Esophagus squamous epithelium (tissue), 4 donors: ENCODE data around the gene CCDC121.

Experiments
- POLR2A ChIP-seq, 4 donors: fragments of 450-650 bp; IDR thresholded peaks; one replicate each; pipeline ENCODE4 v1.6.1; 2017; ENCODE audit warnings: antibody characterized with exemption in 4 of 4, mild to moderate bottlenecking in 4 of 4, moderate library complexity in 3 of 4
- TF ChIP-seq, protein P1 (sequence below), 6 experiments: fragments of 450-650 bp in 4 of 6; fragments of 200-600 bp in 2 of 6; sonication (generic) in 2 of 6; IDR thresholded peaks; one replicate each; pipeline ENCODE4 v1.5.1; 2016 to 2019; ENCODE audit warnings: antibody characterized with exemption in 6 of 6, mild to moderate bottlenecking in 4 of 6, moderate library complexity in 4 of 6

DNA sequence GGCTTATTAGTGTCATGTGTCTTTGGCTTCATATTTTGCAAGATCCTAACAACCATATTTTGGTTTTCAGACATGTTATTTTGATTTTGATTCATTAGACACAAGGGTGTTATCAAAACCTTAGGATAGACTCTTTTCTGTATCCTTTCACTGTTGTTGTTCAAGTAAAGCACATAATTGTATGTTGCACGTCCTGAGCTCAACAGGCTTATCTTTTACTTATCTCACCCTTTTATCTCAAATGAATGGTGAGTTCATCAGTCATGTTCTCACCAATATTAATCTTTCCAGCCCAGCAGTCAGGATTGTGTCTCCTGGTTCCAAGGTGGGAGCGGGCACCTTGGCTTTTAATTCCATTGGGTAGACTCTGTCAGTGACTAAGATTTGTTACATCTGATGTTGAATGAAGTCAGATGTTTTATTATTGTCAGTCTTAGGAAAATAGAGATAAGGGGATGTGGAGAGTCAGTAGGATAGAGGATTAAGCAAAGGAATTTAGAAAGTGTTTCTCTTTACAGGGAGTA is 12.0 kb upstream of the CCDC121 start:
- TF ChIP-seq, protein P1, sequence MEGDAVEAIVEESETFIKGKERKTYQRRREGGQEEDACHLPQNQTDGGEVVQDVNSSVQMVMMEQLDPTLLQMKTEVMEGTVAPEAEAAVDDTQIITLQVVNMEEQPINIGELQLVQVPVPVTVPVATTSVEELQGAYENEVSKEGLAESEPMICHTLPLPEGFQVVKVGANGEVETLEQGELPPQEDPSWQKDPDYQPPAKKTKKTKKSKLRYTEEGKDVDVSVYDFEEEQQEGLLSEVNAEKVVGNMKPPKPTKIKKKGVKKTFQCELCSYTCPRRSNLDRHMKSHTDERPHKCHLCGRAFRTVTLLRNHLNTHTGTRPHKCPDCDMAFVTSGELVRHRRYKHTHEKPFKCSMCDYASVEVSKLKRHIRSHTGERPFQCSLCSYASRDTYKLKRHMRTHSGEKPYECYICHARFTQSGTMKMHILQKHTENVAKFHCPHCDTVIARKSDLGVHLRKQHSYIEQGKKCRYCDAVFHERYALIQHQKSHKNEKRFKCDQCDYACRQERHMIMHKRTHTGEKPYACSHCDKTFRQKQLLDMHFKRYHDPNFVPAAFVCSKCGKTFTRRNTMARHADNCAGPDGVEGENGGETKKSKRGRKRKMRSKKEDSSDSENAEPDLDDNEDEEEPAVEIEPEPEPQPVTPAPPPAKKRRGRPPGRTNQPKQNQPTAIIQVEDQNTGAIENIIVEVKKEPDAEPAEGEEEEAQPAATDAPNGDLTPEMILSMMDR (IDR thresholded peaks at IDR 0.05): no peak
- no peak for TF ChIP-seq POLR2A (IDR thresholded peaks at IDR 0.05)
